ENCODE data around the gene KCND3. TPM values are rescaled to one million over a fixed set of nuclear protein-coding genes. Genes with fewer than 3 reads are reported as not detected.

KCND3 gene
- total RNA-seq, 5 donors from 2014 or later (not counting 1 experiment from before 2014, with no cell fraction given) = not detected

GRCh38 chr1:111789142-111789541, 200.3 kb downstream of the KCND3 start:
- ChIA-PET POLR2A (no interaction called here), CTCF (no interaction called here)
- Mint-ChIP-seq H3K9me3 (no peaks in the 10 kb centered on the region), H3K4me3 (no peak overlapping the region), H3K36me3 (no peaks in the 10 kb centered on the region), H3K27me3 (peaks cover 13 to 34% of the 10 kb centered on the region in 2 donors), H3K27ac (no peak overlapping the region), H3K4me1 (no peaks in the 10 kb centered on the region)
- ATAC-seq (replicated peaks in 1 of 4) = no peak
- H3K27me3 ChIP-seq (replicated peaks in 1 of 2; ENCODE audit: control insufficient read depth in 2 of 2, extremely low read depth in 1 of 2, insufficient read depth in 2 of 2, low read length in 1 of 2) = peaks cover 0 to 15% of the 10 kb centered on the region in 2 experiments
- no peak for DNase-seq
- WGBS (ENCODE audit: insufficient coverage) = 75% methylated on average over 3 of the region's 5 CpGs
- H3K9me3 ChIP-seq = no peaks in the 10 kb centered on the region
- H3K27ac ChIP-seq (ENCODE audit: low read length) = no peak overlapping the region
- H3K36me3 ChIP-seq (ENCODE audit: control insufficient read depth in 2 of 2, extremely low read depth in 1 of 2, insufficient read depth in 1 of 2, low read length in 1 of 2) = no peaks in the 10 kb centered on the region
- H3K4me3 ChIP-seq (ENCODE audit: control insufficient read depth in 1 of 2, extremely low read depth in 1 of 2, low read length in 1 of 2) = no peak overlapping the region
- H3K4me1 ChIP-seq (ENCODE audit: control insufficient read depth in 1 of 2, extremely low read depth in 1 of 2, insufficient read depth in 2 of 2, low read length in 2 of 2) = no peaks in the 10 kb centered on the region

- Histone ChIP-seq H3K9me3 (no peaks in the 10 kb centered on the region), H3K4me3 (ENCODE audit: control insufficient read depth in 1 of 2, extremely low read depth in 1 of 2, low read length in 1 of 2) (no peak overlapping the region), H3K27ac (ENCODE audit: low read length) (no peak overlapping the region), H3K4me1 (ENCODE audit: control insufficient read depth in 1 of 2, extremely low read depth in 1 of 2, insufficient read depth in 2 of 2, low read length in 2 of 2) (no peaks in the 10 kb centered on the region), H3K27me3 (replicated peaks in 1 of 2; ENCODE audit: control insufficient read depth in 2 of 2, extremely low read depth in 1 of 2, insufficient read depth in 2 of 2, low read length in 1 of 2) (peaks cover 0 to 8% of the 10 kb centered on the region in 2 experiments), H3K36me3 (ENCODE audit: control insufficient read depth in 2 of 2, extremely low read depth in 1 of 2, insufficient read depth in 1 of 2, low read length in 1 of 2) (no peaks in the 10 kb centered on the region)
- no peak for DNase-seq
- no peak overlapping the region for H3K27ac Mint-ChIP-seq
- WGBS (ENCODE audit: insufficient coverage) = 90% methylated on average over 5 of the region's 9 CpGs
- no peak for ATAC-seq (replicated peaks in 1 of 4)
- peaks cover 8 to 24% of the 10 kb centered on the region in 2 donors for H3K27me3 Mint-ChIP-seq
- POLR2A ChIA-PET = no interaction called here
- no peaks in the 10 kb centered on the region for H3K9me3 Mint-ChIP-seq
- H3K4me3 Mint-ChIP-seq = no peak overlapping the region
- CTCF ChIA-PET = no interaction called here
- H3K36me3 Mint-ChIP-seq = peaks cover 6% of the 10 kb centered on the region
- H3K4me1 Mint-ChIP-seq = no peaks in the 10 kb centered on the region
Measured at GRCh38 chr1:111786669-111787207, 202.7 kb downstream of the KCND3 start.

- H3K27me3 ChIP-seq (replicated peaks in 1 of 2; ENCODE audit: control insufficient read depth in 2 of 2, extremely low read depth in 1 of 2, insufficient read depth in 2 of 2, low read length in 1 of 2) = peaks cover 0 to 6% of the 10 kb centered on the region in 2 experiments
- DNase-seq = no peak
- ChIA-PET CTCF (no interaction called here), POLR2A (interaction anchor here in 1 of 2 donors (0.7 kb wide), 1 partner anchor 243 kb away, joined by 6 read pairs; no protein-coding TSS in a partner anchor)
- no peak overlapping the region for H3K4me3 Mint-ChIP-seq
- H3K9me3 Mint-ChIP-seq = no peaks in the 10 kb centered on the region
- H3K9me3 ChIP-seq = no peaks in the 10 kb centered on the region
- H3K4me1 ChIP-seq (ENCODE audit: control insufficient read depth in 1 of 2, extremely low read depth in 1 of 2, insufficient read depth in 2 of 2, low read length in 2 of 2) = no peaks in the 10 kb centered on the region
- no peaks in the 10 kb centered on the region for H3K4me1 Mint-ChIP-seq
- WGBS (ENCODE audit: insufficient coverage) = 71% methylated on average over 2 of the region's 4 CpGs
- no peak overlapping the region for H3K27ac Mint-ChIP-seq
- no peak for ATAC-seq (replicated peaks in 1 of 4)
- H3K4me3 ChIP-seq (ENCODE audit: control insufficient read depth in 1 of 2, extremely low read depth in 1 of 2, low read length in 1 of 2) = no peak overlapping the region
- H3K27ac ChIP-seq (ENCODE audit: low read length) = no peak overlapping the region
- peaks cover 6% of the 10 kb centered on the region for H3K36me3 Mint-ChIP-seq
- H3K27me3 Mint-ChIP-seq = peaks cover 4 to 12% of the 10 kb centered on the region in 2 donors
- H3K36me3 ChIP-seq (ENCODE audit: control insufficient read depth in 2 of 2, extremely low read depth in 1 of 2, insufficient read depth in 1 of 2, low read length in 1 of 2) = no peaks in the 10 kb centered on the region
Measured at GRCh38 chr1:111784273-111784901, 205.1 kb downstream of the KCND3 start.

GRCh38 chr1:111779546-111779945, 209.9 kb downstream of the KCND3 start:
- ATAC-seq (replicated peaks in 1 of 4) (no peak), DNase-seq (no peak)
- POLR2A ChIA-PET = no interaction called here
- CTCF ChIA-PET = no interaction called here
- no peaks in the 10 kb centered on the region for H3K36me3 ChIP-seq (ENCODE audit: control insufficient read depth in 2 of 2, extremely low read depth in 1 of 2, insufficient read depth in 1 of 2, low read length in 1 of 2)
- 100% methylated on average over 1 of the region's 2 CpGs for WGBS (ENCODE audit: insufficient coverage)
- Mint-ChIP-seq H3K9me3 (no peaks in the 10 kb centered on the region), H3K36me3 (peaks cover 11% of the 10 kb centered on the region), H3K4me1 (no peaks in the 10 kb centered on the region), H3K27ac (no peak overlapping the region), H3K27me3 (peaks cover 4 to 5% of the 10 kb centered on the region in 2 donors), H3K4me3 (no peak overlapping the region)
- no peaks in the 10 kb centered on the region for H3K27me3 ChIP-seq (replicated peaks in 1 of 2; ENCODE audit: control insufficient read depth in 2 of 2, extremely low read depth in 1 of 2, insufficient read depth in 2 of 2, low read length in 1 of 2)
- no peaks in the 10 kb centered on the region for H3K4me1 ChIP-seq (ENCODE audit: control insufficient read depth in 1 of 2, extremely low read depth in 1 of 2, insufficient read depth in 2 of 2, low read length in 2 of 2)
- H3K4me3 ChIP-seq (ENCODE audit: control insufficient read depth in 1 of 2, extremely low read depth in 1 of 2, low read length in 1 of 2) = no peak overlapping the region
- H3K27ac ChIP-seq (ENCODE audit: low read length) = no peak overlapping the region
- H3K9me3 ChIP-seq = no peaks in the 10 kb centered on the region

DNA sequence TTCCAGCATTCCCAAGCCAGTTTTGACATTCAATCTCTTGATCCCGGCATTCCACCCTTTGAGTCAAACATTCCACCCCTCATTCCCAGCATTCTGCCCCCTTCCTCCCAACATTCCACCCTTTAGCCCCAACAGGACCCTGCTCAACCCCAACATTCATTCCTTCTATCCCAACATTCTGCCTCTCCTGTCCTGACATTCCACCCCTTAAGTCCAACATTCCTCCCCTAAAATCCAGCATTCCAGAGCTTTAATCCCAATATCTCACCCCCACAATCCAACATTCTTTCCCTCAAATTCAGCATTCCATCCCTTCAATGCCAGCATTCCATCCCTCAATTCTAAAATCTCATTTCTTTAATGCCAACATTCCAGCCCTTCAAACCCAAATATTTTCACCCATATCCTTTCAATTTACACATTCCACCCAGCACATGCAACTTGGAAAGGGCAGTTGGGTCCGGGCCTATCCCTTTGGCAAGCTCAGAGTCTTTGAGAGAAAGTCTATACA, 210.9 kb downstream of the KCND3 start:
- WGBS (ENCODE audit: insufficient coverage) = 33% methylated on average over 1 of the region's 2 CpGs
- CTCF ChIA-PET = no interaction called here
- Mint-ChIP-seq H3K27me3 (peaks cover 4 to 5% of the 10 kb centered on the region in 2 donors), H3K27ac (no peak overlapping the region), H3K36me3 (peaks cover 11% of the 10 kb centered on the region), H3K9me3 (no peaks in the 10 kb centered on the region), H3K4me1 (no peaks in the 10 kb centered on the region), H3K4me3 (no peak overlapping the region)
- no peak overlapping the region for H3K27ac ChIP-seq (ENCODE audit: low read length)
- H3K4me1 ChIP-seq (ENCODE audit: control insufficient read depth in 1 of 2, extremely low read depth in 1 of 2, insufficient read depth in 2 of 2, low read length in 2 of 2) = no peaks in the 10 kb centered on the region
- DNase-seq (no peak), ATAC-seq (replicated peaks in 1 of 4) (no peak)
- H3K9me3 ChIP-seq = no peaks in the 10 kb centered on the region
- H3K36me3 ChIP-seq (ENCODE audit: control insufficient read depth in 2 of 2, extremely low read depth in 1 of 2, insufficient read depth in 1 of 2, low read length in 1 of 2) = no peaks in the 10 kb centered on the region
- POLR2A ChIA-PET = no interaction called here
- H3K27me3 ChIP-seq (replicated peaks in 1 of 2; ENCODE audit: control insufficient read depth in 2 of 2, extremely low read depth in 1 of 2, insufficient read depth in 2 of 2, low read length in 1 of 2) = no peaks in the 10 kb centered on the region
- H3K4me3 ChIP-seq (ENCODE audit: control insufficient read depth in 1 of 2, extremely low read depth in 1 of 2, low read length in 1 of 2) = no peak overlapping the region

GRCh38 chr1:111778066-111778465, 211.4 kb downstream of the KCND3 start:
- Mint-ChIP-seq H3K9me3 (no peaks in the 10 kb centered on the region), H3K4me1 (no peaks in the 10 kb centered on the region), H3K27me3 (peaks cover 2 to 4% of the 10 kb centered on the region in 2 donors), H3K4me3 (no peak overlapping the region), H3K27ac (no peak overlapping the region), H3K36me3 (peaks cover 6% of the 10 kb centered on the region)
- no peaks in the 10 kb centered on the region for H3K36me3 ChIP-seq (ENCODE audit: control insufficient read depth in 2 of 2, extremely low read depth in 1 of 2, insufficient read depth in 1 of 2, low read length in 1 of 2)
- ATAC-seq (replicated peaks in 1 of 4) (no peak), DNase-seq (no peak)
- CTCF ChIA-PET = no interaction called here
- H3K4me1 ChIP-seq (ENCODE audit: control insufficient read depth in 1 of 2, extremely low read depth in 1 of 2, insufficient read depth in 2 of 2, low read length in 2 of 2) = no peaks in the 10 kb centered on the region
- H3K4me3 ChIP-seq (ENCODE audit: control insufficient read depth in 1 of 2, extremely low read depth in 1 of 2, low read length in 1 of 2) = no peak overlapping the region
- POLR2A ChIA-PET = no interaction called here
- WGBS (ENCODE audit: insufficient coverage) = 100% methylated on average over 1 of the region's 6 CpGs
- no peak overlapping the region for H3K27ac ChIP-seq (ENCODE audit: low read length)
- no peaks in the 10 kb centered on the region for H3K27me3 ChIP-seq (replicated peaks in 1 of 2; ENCODE audit: control insufficient read depth in 2 of 2, extremely low read depth in 1 of 2, insufficient read depth in 2 of 2, low read length in 1 of 2)
- H3K9me3 ChIP-seq = no peaks in the 10 kb centered on the region

Measured in T-cell (primary cell).